Trophoblast cell (in vitro differentiated cells and primary cell): ENCODE measurements around the gene MARCHF4.

ENCODE experiments used
- DNase-seq, 2 donors: peaks; one replicate each; pipeline ENCODE4 v3.0.0-alpha.2; 2016
- H2AFZ ChIP-seq: 2 replicates; pipeline ENCODE4 v1.6.1; 2013; ENCODE audit warnings: low read length, moderate library complexity, mild to moderate bottlenecking; ENCODE audit not compliant: insufficient read depth, poor library complexity
- H2AK5ac ChIP-seq: 2 replicates; pipeline ENCODE4 v1.6.1; 2013; ENCODE audit warnings: mild to moderate bottlenecking, low read length
- H2BK120ac ChIP-seq: 2 replicates; pipeline ENCODE4 v1.6.1; 2013; ENCODE audit warnings: low read length, mild to moderate bottlenecking, moderate library complexity; ENCODE audit not compliant: insufficient read depth, poor library complexity
- H2BK12ac ChIP-seq: 2 replicates; pipeline ENCODE4 v1.6.1; 2013; ENCODE audit warnings: mild to moderate bottlenecking, low read length, moderate library complexity
- H2BK5ac ChIP-seq: 2 replicates; pipeline ENCODE4 v1.6.1; 2013; ENCODE audit warnings: low read length, low read depth, moderate library complexity, mild to moderate bottlenecking; ENCODE audit not compliant: poor library complexity
- H3K14ac ChIP-seq: 2 replicates; pipeline ENCODE4 v1.6.1; 2013; ENCODE audit warnings: mild to moderate bottlenecking, low read length
- H3K18ac ChIP-seq: 2 replicates; pipeline ENCODE4 v1.6.1; 2013; ENCODE audit warnings: mild to moderate bottlenecking, low read length
- H3K23ac ChIP-seq: 2 replicates; pipeline ENCODE4 v1.6.1; 2013; ENCODE audit warnings: low read length
- H3K27ac ChIP-seq: 2 replicates; pipeline ENCODE4 v1.5.1; 2013; ENCODE audit warnings: low read depth, mild to moderate bottlenecking, inconsistent platforms, low read length, moderate library complexity
- H3K27me3 ChIP-seq: 2 replicates; pipeline ENCODE4 v1.6.1; 2013; ENCODE audit warnings: inconsistent platforms, mild to moderate bottlenecking, low read length, moderate library complexity; ENCODE audit not compliant: insufficient read depth
- H3K36me3 ChIP-seq, 2 experiments: 1 replicate in 1 of 2; 2 replicates in 1 of 2; pipeline ENCODE4 v1.6.1; 2013; ENCODE audit warnings: low read length in 2 of 2, mild to moderate bottlenecking in 2 of 2, moderate library complexity in 1 of 2; ENCODE audit not compliant: insufficient read depth in 2 of 2, control insufficient read depth in 1 of 2
- H3K4ac ChIP-seq: 2 replicates; pipeline ENCODE4 v1.6.1; 2013; ENCODE audit warnings: low read depth, mild to moderate bottlenecking, low read length, moderate library complexity
- H3K4me1 ChIP-seq, 2 experiments: 1 replicate in 1 of 2; 2 replicates in 1 of 2; pipeline ENCODE4 v1.6.1; 2013; ENCODE audit warnings: low read length in 2 of 2, mild to moderate bottlenecking in 2 of 2, moderate library complexity in 1 of 2; ENCODE audit not compliant: insufficient read depth in 2 of 2, control insufficient read depth in 1 of 2
- H3K4me2 ChIP-seq: 2 replicates; pipeline ENCODE4 v1.6.1; 2013; ENCODE audit warnings: inconsistent platforms, mild to moderate bottlenecking, low read length, moderate library complexity
- H3K4me3 ChIP-seq: 2 replicates; pipeline ENCODE4 v1.5.1; 2013; ENCODE audit warnings: mild to moderate bottlenecking, low read depth, low read length, inconsistent platforms
- H3K79me1 ChIP-seq: one replicate; pipeline ENCODE4 v1.6.1; 2013; ENCODE audit warnings: low read length
- H3K79me2 ChIP-seq: 2 replicates; pipeline ENCODE4 v1.6.1; 2013; ENCODE audit warnings: low read length, mild to moderate bottlenecking; ENCODE audit not compliant: control insufficient read depth, insufficient read depth, poor library complexity
- H3K9ac ChIP-seq: 2 replicates; pipeline ENCODE4 v1.6.1; 2013; ENCODE audit warnings: mild to moderate bottlenecking, low read length
- H3K9me3 ChIP-seq: 2 replicates; pipeline ENCODE4 v1.6.1; 2013; ENCODE audit warnings: low read depth, mild to moderate bottlenecking, control low read depth, inconsistent platforms, low read length; ENCODE audit not compliant: insufficient read depth
- H4K12ac ChIP-seq: 2 replicates; pipeline ENCODE4 v1.6.1; 2013; ENCODE audit warnings: low read depth, mild to moderate bottlenecking, low read length, moderate library complexity
- H4K8ac ChIP-seq: 2 replicates; pipeline ENCODE4 v1.6.1; 2013; ENCODE audit warnings: low read depth, mild to moderate bottlenecking, low read length, moderate library complexity
- H4K91ac ChIP-seq: one replicate; pipeline ENCODE4 v1.6.1; 2013; ENCODE audit warnings: low read depth, mild to moderate bottlenecking, low read length, moderate library complexity
- WGBS: extraction: QIAGEN DNeasy Blood & Tissue Kit; methylation state at CpG from one replicate; pipeline ENCODE4 v1.1.7; 2013; ENCODE audit warnings: missing lambda C conversion rate; ENCODE audit not compliant: insufficient read length, insufficient coverage; ENCODE audit errors: extremely low coverage; 5-methylcytosine and 5-hydroxymethylcytosine counted together

The MARCHF4 gene

GRCh38 chr2:216404010-216404618, 31.8 kb upstream of the MARCHF4 start:
- H2AK5ac ChIP-seq: no peak overlapping the region
- no CpG with 5 or more reads among the region's 5 CpGs for WGBS

DNA sequence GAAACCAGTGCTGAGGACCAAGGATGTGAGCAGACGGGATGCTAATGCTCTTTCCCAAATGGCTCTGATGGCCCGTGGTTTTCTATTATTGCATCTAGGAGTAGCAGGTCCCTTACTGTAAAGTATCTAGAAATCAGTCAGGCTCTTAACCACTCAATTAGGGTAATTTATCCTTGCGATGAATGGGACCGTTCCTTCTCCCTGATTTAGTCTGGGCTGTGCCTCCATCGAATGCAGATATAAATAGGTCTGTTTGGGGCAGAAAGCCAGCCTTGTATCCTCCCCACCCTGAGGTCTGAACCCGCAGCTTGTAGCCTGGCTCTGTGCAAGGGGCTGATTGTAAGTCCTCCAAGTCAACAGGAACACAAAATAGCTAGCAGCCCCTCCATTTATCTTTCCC, 30.5 kb upstream of the MARCHF4 start:
- Histone ChIP-seq H3K36me3 (no peaks in the 10 kb centered on the region), H4K91ac (no peak overlapping the region), H2BK12ac (no peak overlapping the region), H2BK5ac (no peak overlapping the region), H3K79me1 (no peaks in the 10 kb centered on the region), H3K14ac (no peak overlapping the region), H3K4me2 (no peak overlapping the region), H3K9ac (no peak overlapping the region), H2BK120ac (no peak overlapping the region), H3K27ac (no peak overlapping the region), H3K27me3 (no peaks in the 10 kb centered on the region), H3K23ac (no peak overlapping the region), H3K9me3 (no peaks in the 10 kb centered on the region), H3K4me3 (no peak overlapping the region), H2AFZ (no peak overlapping the region), H4K8ac (no peak overlapping the region), H3K4ac (no peak overlapping the region), H4K12ac (no peak overlapping the region), H3K79me2 (no peaks in the 10 kb centered on the region), H2AK5ac (no peak overlapping the region), H3K18ac (no peak overlapping the region), H3K4me1 (no peaks in the 10 kb centered on the region)
- no peak for DNase-seq
- WGBS: no CpG with 5 or more reads among the region's 6 CpGs

More at GRCh38 chr2:216404010-216404618, 31.8 kb upstream of the MARCHF4 start:
- H4K8ac ChIP-seq: no peak overlapping the region
- H3K27ac ChIP-seq: no peak overlapping the region
- no peaks in the 10 kb centered on the region for H3K79me2 ChIP-seq
- no peak overlapping the region for H2BK5ac ChIP-seq
- no peaks in the 10 kb centered on the region for H3K4me1 ChIP-seq
- no peak overlapping the region for H3K4ac ChIP-seq
- H4K91ac ChIP-seq: no peak overlapping the region
- H3K79me1 ChIP-seq: no peaks in the 10 kb centered on the region
- no peaks in the 10 kb centered on the region for H3K36me3 ChIP-seq
- H2BK120ac ChIP-seq: no peak overlapping the region
- H3K14ac ChIP-seq: no peak overlapping the region
- H3K4me3 ChIP-seq: no peak overlapping the region
- no peak overlapping the region for H3K23ac ChIP-seq
- no peaks in the 10 kb centered on the region for H3K9me3 ChIP-seq
- H3K18ac ChIP-seq: no peak overlapping the region
- no peak overlapping the region for H3K4me2 ChIP-seq
- no peak overlapping the region for H2AFZ ChIP-seq
- peak; percentile 23 to 77 for DNase-seq
- H2BK12ac ChIP-seq: no peak overlapping the region
- H3K27me3 ChIP-seq: no peaks in the 10 kb centered on the region
- H3K9ac ChIP-seq: no peak overlapping the region
- no peak overlapping the region for H4K12ac ChIP-seq

- H2AK5ac ChIP-seq: no peak overlapping the region
- no peaks in the 10 kb centered on the region for H3K4me1 ChIP-seq
- no peaks in the 10 kb centered on the region for H3K36me3 ChIP-seq
- H4K8ac ChIP-seq: no peak overlapping the region
- no peak overlapping the region for H3K18ac ChIP-seq
- no peaks in the 10 kb centered on the region for H3K79me2 ChIP-seq
- H3K4me3 ChIP-seq: no peak overlapping the region
- no peak overlapping the region for H4K12ac ChIP-seq
- no peak overlapping the region for H3K9ac ChIP-seq
- no peak overlapping the region for H3K27ac ChIP-seq
- H3K4me2 ChIP-seq: no peak overlapping the region
- H3K4ac ChIP-seq: no peak overlapping the region
- H3K23ac ChIP-seq: no peak overlapping the region
- no peak for DNase-seq
- peaks cover 4% of the 10 kb centered on the region for H3K9me3 ChIP-seq
- H2BK5ac ChIP-seq: no peak overlapping the region
- no peak overlapping the region for H2AFZ ChIP-seq
- H2BK120ac ChIP-seq: no peak overlapping the region
- no peak overlapping the region for H3K14ac ChIP-seq
- no peak overlapping the region for H2BK12ac ChIP-seq
- H4K91ac ChIP-seq: no peak overlapping the region
- no peaks in the 10 kb centered on the region for H3K79me1 ChIP-seq
- no CpG with 5 or more reads among the region's 1 CpG for WGBS
- H3K27me3 ChIP-seq: no peaks in the 10 kb centered on the region
Measured at GRCh38 chr2:216399621-216400020, 27.3 kb upstream of the MARCHF4 start.

GRCh38 chr2:216394881-216395280, 22.6 kb upstream of the MARCHF4 start:
- Histone ChIP-seq H3K9ac (no peak overlapping the region), H3K4me2 (no peak overlapping the region), H3K4me1 (no peaks in the 10 kb centered on the region), H3K4ac (no peak overlapping the region), H2AK5ac (no peak overlapping the region), H3K14ac (no peak overlapping the region), H2BK12ac (no peak overlapping the region), H4K12ac (no peak overlapping the region), H3K36me3 (no peaks in the 10 kb centered on the region), H3K18ac (no peak overlapping the region), H3K79me2 (no peaks in the 10 kb centered on the region), H4K91ac (no peak overlapping the region), H3K27me3 (no peaks in the 10 kb centered on the region), H3K4me3 (no peak overlapping the region), H3K23ac (no peak overlapping the region), H3K79me1 (no peaks in the 10 kb centered on the region), H2BK5ac (no peak overlapping the region), H4K8ac (no peak overlapping the region), H2BK120ac (no peak overlapping the region), H3K27ac (no peak overlapping the region), H2AFZ (no peak overlapping the region), H3K9me3 (peaks cover 4% of the 10 kb centered on the region)
- peak in 1 of 2 donors; percentile 1 for DNase-seq
- WGBS: no CpG with 5 or more reads among the region's 6 CpGs
